SK-N-SH (cell line): ENCODE data around the gene FHOD3. TPM values are rescaled to one million over a fixed set of nuclear protein-coding genes. Genes with fewer than 3 reads are reported as not detected.

ENCODE experiments used
- CTCF ChIA-PET: fragments of 300-600, 350-600 bp; formaldehyde crosslinking; extraction: SDS; loops from one replicate; lab custom pipeline; 2021; lab: Yijun Ruan, JAX
- POLR2A ChIA-PET: fragments of 350-600 bp; sonication (Branson Sonifier 250); formaldehyde crosslinking; extraction: SDS; loops from one replicate; lab custom pipeline; 2020; ENCODE audit warnings: antibody characterized with exemption, inconsistent platforms; lab: Yijun Ruan, JAX
- DNase-seq: peaks from one replicate; pipeline ENCODE4 v3.0.0; 2012
- H2AFZ ChIP-seq: fragments of 200-600 bp; sonication (generic); 2 replicates; pipeline ENCODE4 v1.8.1; 2016; ENCODE audit warnings: antibody characterized with exemption, mild to moderate bottlenecking, low read depth
- H3F3A ChIP-seq: fragments of 200-600 bp; sonication (generic); replicated peaks from 2 replicates; pipeline ENCODE3; 2016; ENCODE audit warnings: antibody characterized with exemption, mild to moderate bottlenecking; ENCODE audit not compliant: insufficient read depth
- H3K27ac ChIP-seq, 2 experiments: fragments of 200-500 bp in 1 of 2; fragments of 200-600 bp in 1 of 2; sonication (Bioruptor generic) in 1 of 2; sonication (generic), shearing (Covaris generic) in 1 of 2; 2 replicates each; pipeline versions ENCODE4 v1.5.1 to v1.6.1; 2014 to 2016; ENCODE audit warnings: low read depth in 2 of 2, inconsistent platforms in 1 of 2, low read length in 1 of 2, mild to moderate bottlenecking in 1 of 2, mixed read lengths in 1 of 2
- H3K27me3 ChIP-seq: fragments of 200-600 bp; sonication (generic), shearing (Covaris generic); 2 replicates; pipeline ENCODE4 v1.6.1; 2016; ENCODE audit warnings: mixed run types; ENCODE audit not compliant: insufficient read depth
- H3K36me3 ChIP-seq, 2 experiments: fragments of 200-500 bp in 1 of 2; fragments of 200-600 bp in 1 of 2; sonication (Bioruptor generic) in 1 of 2; sonication (generic) in 1 of 2; replicated peaks in 1 of 2; 2 replicates each; pipeline versions ENCODE3 to v1.5.1; 2014 to 2016; ENCODE audit warnings: low read length in 1 of 2, mild to moderate bottlenecking in 1 of 2; ENCODE audit not compliant: insufficient read depth in 2 of 2, control insufficient read depth in 1 of 2
- H3K4me1 ChIP-seq, 2 experiments: fragments of 200-500 bp in 1 of 2; fragments of 200-600 bp in 1 of 2; sonication (Bioruptor generic) in 1 of 2; sonication (generic), shearing (Covaris generic) in 1 of 2; 2 replicates each; pipeline versions ENCODE4 v1.5.1 to v1.6.1; 2014 to 2016; ENCODE audit warnings: low read depth in 1 of 2, low read length in 1 of 2, mixed run types in 1 of 2; ENCODE audit not compliant: insufficient read depth in 2 of 2, control insufficient read depth in 1 of 2
- H3K4me2 ChIP-seq: fragments of 200-600 bp; sonication (generic), shearing (Covaris generic); 2 replicates; pipeline ENCODE4 v1.6.1; 2017; ENCODE audit warnings: mixed run types
- H3K4me3 ChIP-seq, 2 experiments: fragments of 200-500 bp in 1 of 2; fragments of 200-600 bp in 1 of 2; sonication (Bioruptor generic) in 1 of 2; sonication (generic), shearing (Covaris generic) in 1 of 2; 2 replicates each; pipeline versions ENCODE4 v1.5.1 to v1.8.1; 2014 to 2016; ENCODE audit warnings: low read depth in 2 of 2, inconsistent platforms in 1 of 2, low read length in 1 of 2, mild to moderate bottlenecking in 1 of 2, mixed read lengths in 1 of 2, moderate library complexity in 1 of 2
- H3K79me2 ChIP-seq: fragments of 200-600 bp; sonication (generic); 2 replicates; pipeline ENCODE4 v1.8.1; 2017; ENCODE audit warnings: mild to moderate bottlenecking; ENCODE audit not compliant: insufficient read depth
- H3K9ac ChIP-seq: fragments of 200-600 bp; sonication (generic); 2 replicates; pipeline ENCODE4 v1.6.1; 2017; ENCODE audit warnings: mixed run types
- H3K9me2 ChIP-seq: fragments of 200-600 bp; sonication (generic); 2 replicates; pipeline ENCODE4 v1.6.1; 2017; ENCODE audit warnings: mixed run types
- H3K9me3 ChIP-seq: fragments of 200-600 bp; sonication (generic); 2 replicates; pipeline ENCODE4 v1.6.1; 2017; ENCODE audit warnings: mixed run types, mild to moderate bottlenecking, moderate library complexity
- H4K20me1 ChIP-seq: fragments of 200-600 bp; sonication (generic); 2 replicates; pipeline ENCODE4 v1.6.1; 2017; ENCODE audit warnings: mild to moderate bottlenecking, mixed run types; ENCODE audit not compliant: insufficient read depth
- CHD2 ChIP-seq: fragments of 150-350 bp; IDR thresholded peaks from 2 replicates; pipeline ENCODE4 v1.6.1; 2018; ENCODE audit warnings: low read length; ENCODE audit not compliant: partially characterized antibody
- FOXM1 ChIP-seq: IDR thresholded peaks from 2 replicates; pipeline ENCODE4 v1.4.0; 2012; ENCODE audit warnings: low read depth, mild to moderate bottlenecking
- NRF1 ChIP-seq: IDR thresholded peaks from 2 replicates; pipeline ENCODE4 v1.6.1; 2012; ENCODE audit warnings: low read depth, mild to moderate bottlenecking, low read length
- REST ChIP-seq: IDR thresholded peaks from 2 replicates; pipeline ENCODE4 v1.6.1; 2012; ENCODE audit warnings: mild to moderate bottlenecking, low read depth, low read length, moderate library complexity
- SIN3A ChIP-seq: IDR thresholded peaks from 2 replicates; pipeline ENCODE4 v1.6.1; 2012; ENCODE audit warnings: low read depth, mild to moderate bottlenecking, low read length, moderate library complexity, borderline replicate concordance
- TAF1 ChIP-seq: IDR thresholded peaks from 2 replicates; pipeline ENCODE4 v1.6.1; 2012; ENCODE audit warnings: low read depth, mild to moderate bottlenecking, low read length, moderate library complexity, borderline replicate concordance
- WGBS: methylation state at CpG from one replicate; pipeline ENCODE4 v1.1.6; 2017; ENCODE audit warnings: low lambda C conversion rate; 5-methylcytosine and 5-hydroxymethylcytosine counted together
- polyA plus RNA-seq, 3 experiments: library from polyadenylated mRNA; depleted of rRNA; stranded (reverse); fragments of >200 nt; gene quantifications; 2 replicates each; pipeline ENCODE4 v1.2.3, GENCODE V29; 2012
- TF ChIP-seq, protein P1 (sequence below): IDR thresholded peaks from 2 replicates; pipeline ENCODE4 v1.4.0; 2012; ENCODE audit warnings: low read depth, borderline replicate concordance

The FHOD3 gene
- polyA plus RNA-seq, 1 of the 3 experiments (the other 2 are of a cell fraction) = 10.9 TPM

- no peaks in the 10 kb centered on the region for H3K27me3 ChIP-seq
- no peaks in the 10 kb centered on the region for H4K20me1 ChIP-seq
- peaks cover 0 to 15% of the 10 kb centered on the region in 2 experiments for H3K36me3 ChIP-seq
- ChIA-PET POLR2A (no interaction called here), CTCF (interaction anchor here (1.5 kb wide), 1 partner anchor 82 kb away, joined by 3 read pairs; no protein-coding TSS in a partner anchor)
- TF ChIP-seq CHD2 (no peak), TAF1 (no peak)
- H3K9me3 ChIP-seq = no peaks in the 10 kb centered on the region
- H3K9me2 ChIP-seq = no peaks in the 10 kb centered on the region
- H2AFZ ChIP-seq = no peak overlapping the region
- DNase-seq = no peak
- no peak overlapping the region for H3K9ac ChIP-seq
- H3F3A ChIP-seq = no peaks in the 10 kb centered on the region
- H3K4me1 ChIP-seq = peaks cover 0 to 3% of the 10 kb centered on the region in 2 experiments; a peak in 2 of 4 replicates
- no peak overlapping the region for H3K27ac ChIP-seq
- no peak overlapping the region for H3K4me2 ChIP-seq
- H3K79me2 ChIP-seq = no peaks in the 10 kb centered on the region
- no peak overlapping the region for H3K4me3 ChIP-seq
- 61% methylated on average over 3 of the region's 3 CpGs for WGBS
Observed at GRCh38 chr18:36770315-36770946, 472.9 kb downstream of the FHOD3 start.

GRCh38 chr18:36771245-36771644, 473.7 kb downstream of the FHOD3 start:
- Histone ChIP-seq H3K9me3 (no peaks in the 10 kb centered on the region), H3K4me2 (no peak overlapping the region), H3F3A (no peaks in the 10 kb centered on the region), H2AFZ (no peak overlapping the region), H3K9ac (no peak overlapping the region), H3K9me2 (no peaks in the 10 kb centered on the region), H3K27ac (no peak overlapping the region), H3K36me3 (peaks cover 0 to 12% of the 10 kb centered on the region in 2 experiments), H3K27me3 (no peaks in the 10 kb centered on the region), H3K79me2 (no peaks in the 10 kb centered on the region), H3K4me3 (no peak overlapping the region), H4K20me1 (no peaks in the 10 kb centered on the region), H3K4me1 (peaks cover 0 to 3% of the 10 kb centered on the region in 2 experiments; a peak in 2 of 4 replicates)
- no peak for DNase-seq
- ChIA-PET POLR2A (no interaction called here), CTCF (interaction anchor here (1.5 kb wide), 1 partner anchor 83 kb away, joined by 3 read pairs; no protein-coding TSS in a partner anchor)
- 81% methylated on average over 4 of the region's 4 CpGs for WGBS
- TF ChIP-seq SIN3A (no peak), REST (no peak), NRF1 (no peak), FOXM1 (no peak)
- TF ChIP-seq, protein P1, sequence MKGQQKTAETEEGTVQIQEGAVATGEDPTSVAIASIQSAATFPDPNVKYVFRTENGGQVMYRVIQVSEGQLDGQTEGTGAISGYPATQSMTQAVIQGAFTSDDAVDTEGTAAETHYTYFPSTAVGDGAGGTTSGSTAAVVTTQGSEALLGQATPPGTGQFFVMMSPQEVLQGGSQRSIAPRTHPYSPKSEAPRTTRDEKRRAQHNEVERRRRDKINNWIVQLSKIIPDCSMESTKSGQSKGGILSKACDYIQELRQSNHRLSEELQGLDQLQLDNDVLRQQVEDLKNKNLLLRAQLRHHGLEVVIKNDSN = no peak
